Endothelial cell of hepatic sinusoid (primary cell): ENCODE data around the gene MUC13.

Experiments
- in situ Hi-C: cut with HindIII; loops from 2 replicates; pipeline ENCODE4 v1.10.0; 2017; ENCODE audit warnings: low sequenced_read_pairs

MUC13 gene

GRCh38 chr3:124904835-124905492, 29.6 kb downstream of the MUC13 start:
- in situ Hi-C loops: no loop called here

GRCh38 chr3:124903896-124904834, 30.4 kb downstream of the MUC13 start:
- in situ Hi-C loops: no loop called here

DNA sequence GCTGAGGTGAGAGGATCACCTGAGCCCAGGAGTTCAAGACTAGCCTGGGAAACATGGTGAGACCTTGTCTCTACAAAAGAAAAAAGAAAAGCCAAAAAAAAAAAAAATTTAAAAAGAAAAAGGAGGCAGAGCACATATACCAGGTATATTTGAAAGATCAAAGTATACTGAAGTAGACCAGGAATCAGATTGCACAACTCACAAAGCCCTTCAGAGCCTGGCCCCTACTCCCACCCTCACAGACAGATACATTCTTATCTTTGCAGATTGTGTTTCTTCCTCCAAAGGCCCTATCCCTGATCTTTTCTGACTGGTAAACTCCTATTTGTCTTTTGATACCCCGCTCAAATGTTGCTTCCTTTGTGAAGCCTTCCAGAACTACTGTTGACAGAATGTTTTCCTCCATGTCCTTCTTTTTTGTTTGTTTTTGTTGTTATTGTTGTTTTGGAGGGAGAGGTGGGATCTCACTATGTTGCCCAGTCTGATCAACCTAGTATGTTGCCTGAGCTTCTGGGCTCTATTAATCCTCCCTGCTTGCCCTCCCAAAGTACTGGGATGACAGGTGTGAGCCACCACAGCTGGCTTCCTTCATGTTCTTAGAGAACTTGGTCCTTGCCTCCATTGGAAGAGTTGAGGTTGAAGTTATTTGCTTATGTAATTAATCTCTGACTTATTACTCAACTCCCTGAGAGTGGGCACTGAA, 37.6 kb downstream of the MUC13 start:
- in situ Hi-C loops: no loop called here

DNA sequence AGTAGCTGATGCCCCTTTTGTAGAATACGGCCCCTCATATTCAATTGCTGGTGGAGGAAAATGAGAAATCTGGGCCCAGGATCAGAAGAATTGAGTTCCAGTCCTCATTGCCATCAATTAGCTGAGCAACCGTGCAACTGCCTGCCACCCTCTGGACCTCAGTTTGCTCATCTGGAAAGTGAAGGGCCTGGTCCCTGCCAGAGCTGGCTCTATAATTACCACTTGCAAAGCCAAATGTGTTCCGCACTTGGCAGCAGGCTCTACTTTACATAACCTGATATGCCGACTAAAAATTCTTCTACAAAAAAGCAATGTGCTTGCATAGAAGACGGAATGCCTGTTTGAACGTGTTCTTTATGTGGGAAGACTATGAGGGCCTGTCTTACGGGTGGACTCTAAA, 38.8 kb downstream of the MUC13 start:
- in situ Hi-C loops: no loop called here

DNA sequence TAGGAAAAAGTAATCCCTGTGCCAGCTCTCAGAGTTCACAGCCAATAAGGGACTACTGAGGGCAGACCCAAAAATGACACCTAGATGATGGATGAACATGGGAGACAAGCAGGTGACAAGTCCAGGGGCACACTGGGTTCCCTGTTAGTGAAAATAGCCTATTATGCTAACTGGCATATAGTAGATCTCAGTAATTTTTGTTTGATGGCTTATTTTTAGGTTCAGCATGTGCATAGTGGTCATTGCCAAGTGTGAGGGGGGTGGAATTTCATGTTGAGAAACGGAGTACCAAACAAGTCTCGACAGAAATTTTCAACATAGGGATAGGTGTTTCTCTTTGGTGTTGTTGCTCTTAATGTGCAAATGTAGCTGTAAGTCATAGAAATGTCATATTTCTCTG, 41.0 kb downstream of the MUC13 start:
- in situ Hi-C loops: no loop called here

DNA sequence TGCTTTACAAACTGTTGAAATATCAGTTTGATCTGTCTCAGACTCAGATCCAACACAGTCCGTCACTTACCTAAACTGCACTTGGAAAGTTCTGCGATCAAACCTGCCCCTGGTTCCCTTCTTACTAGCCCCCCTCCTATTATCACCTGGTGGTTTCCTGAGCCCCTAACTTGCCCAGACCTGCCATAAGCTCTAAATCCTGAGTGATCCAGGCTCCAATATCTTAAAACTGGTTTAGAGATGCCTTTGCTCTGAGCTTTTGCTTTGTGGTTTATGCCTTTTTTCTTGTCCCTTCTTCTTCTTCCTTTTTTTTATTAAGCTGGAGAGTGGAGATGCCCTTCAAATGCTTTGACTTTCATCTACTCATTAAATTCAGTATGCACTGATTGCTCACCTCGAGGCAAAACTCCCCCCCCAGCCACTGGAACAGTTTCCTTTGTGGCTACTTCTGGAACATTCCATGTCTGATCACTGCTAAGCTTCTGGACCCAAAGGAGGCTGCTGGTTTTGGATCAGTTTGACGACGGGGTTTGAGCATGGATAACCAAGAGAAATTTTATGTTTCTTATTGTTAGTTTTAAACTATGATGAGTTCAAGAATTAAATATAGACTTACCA, 43.9 kb downstream of the MUC13 start:
- in situ Hi-C loops: no loop called here

GRCh38 chr3:124888482-124889441, 45.8 kb downstream of the MUC13 start:
- in situ Hi-C loops: no loop called here

- in situ Hi-C loops: no loop called here
These were observed 46.6 kb downstream of the MUC13 start for GRCh38 chr3:124887932-124888298.

GRCh38 chr3:124887177-124887931, 47.2 kb downstream of the MUC13 start, which contains the start of gene ITGB5:
Gene ITGB5, minus strand, starts transcription at chr3:124887365. Its CDS starts 365 bp downstream, at chr3:124887000.
- in situ Hi-C loops: no loop called here

GRCh38 chr3:124886168-124887056, 48.1 kb downstream of the MUC13 start:
- in situ Hi-C loops: no loop called here

- in situ Hi-C loops: no loop called here
These were observed 48.9 kb downstream of the MUC13 start for GRCh38 chr3:124885466-124886167.

DNA sequence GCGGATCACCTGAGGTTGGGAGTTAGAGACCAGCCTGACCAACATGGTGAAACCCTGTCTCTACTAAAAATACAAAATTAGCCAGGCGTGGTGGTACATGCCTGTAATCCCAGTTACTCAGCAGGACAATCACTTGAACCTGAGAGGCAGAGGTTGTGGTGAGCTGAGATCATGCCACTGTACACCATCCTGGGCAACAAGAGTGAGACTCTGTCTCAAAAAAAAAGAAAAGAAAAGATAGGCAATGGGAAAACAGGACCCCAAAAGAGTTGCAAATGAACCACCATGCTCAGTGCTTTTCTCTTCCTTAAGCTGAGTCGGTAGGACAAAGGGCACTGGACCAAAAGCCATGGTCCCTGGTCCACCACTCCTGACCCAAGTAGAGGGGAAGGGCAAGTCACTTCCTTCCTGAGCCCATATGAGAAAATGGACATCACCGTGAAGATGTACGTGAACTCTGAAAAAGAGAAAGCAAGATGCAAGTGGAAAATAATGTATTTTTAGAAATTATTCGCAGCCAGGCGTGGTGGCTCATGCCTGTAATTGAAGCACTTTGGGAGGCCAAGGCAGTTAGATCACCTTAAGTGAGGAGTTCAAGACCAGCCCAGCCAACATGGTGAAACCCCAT, 50.0 kb downstream of the MUC13 start:
- in situ Hi-C loops: no loop called here

DNA sequence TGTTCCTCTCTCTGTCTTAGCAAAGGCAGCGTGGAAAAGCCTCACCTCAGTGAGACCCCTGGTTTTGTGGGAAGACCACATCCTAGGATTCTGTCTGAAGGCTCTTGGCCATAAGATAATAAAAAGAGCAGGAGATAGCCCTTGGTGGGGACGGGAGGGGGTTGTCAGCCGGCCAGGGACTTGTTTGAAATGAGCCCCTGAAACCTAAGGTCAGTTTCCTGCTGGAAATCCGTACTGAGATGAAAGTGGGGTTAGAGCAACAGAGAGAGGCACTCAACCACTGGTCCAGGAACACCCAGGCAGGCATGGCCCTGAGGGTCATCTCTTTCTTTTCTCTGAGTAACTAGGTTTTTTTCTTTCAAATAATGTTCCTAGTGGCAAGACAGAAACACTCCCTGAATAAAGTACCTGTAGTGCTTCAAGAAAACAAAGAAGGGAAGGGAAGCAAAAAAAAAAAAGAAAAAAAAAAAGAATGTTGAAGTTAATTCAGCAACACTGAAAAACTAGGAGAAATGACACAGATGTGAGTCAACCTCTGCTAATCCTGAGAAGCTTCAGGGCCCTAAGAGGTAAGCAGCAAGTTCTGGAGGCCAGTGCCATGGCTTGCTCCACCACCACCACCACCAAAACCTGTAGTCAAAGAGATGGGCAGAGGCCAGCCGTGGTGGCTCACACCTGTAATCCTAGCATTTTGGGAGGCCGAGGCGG, 50.6 kb downstream of the MUC13 start:
- in situ Hi-C loops: no loop called here

DNA sequence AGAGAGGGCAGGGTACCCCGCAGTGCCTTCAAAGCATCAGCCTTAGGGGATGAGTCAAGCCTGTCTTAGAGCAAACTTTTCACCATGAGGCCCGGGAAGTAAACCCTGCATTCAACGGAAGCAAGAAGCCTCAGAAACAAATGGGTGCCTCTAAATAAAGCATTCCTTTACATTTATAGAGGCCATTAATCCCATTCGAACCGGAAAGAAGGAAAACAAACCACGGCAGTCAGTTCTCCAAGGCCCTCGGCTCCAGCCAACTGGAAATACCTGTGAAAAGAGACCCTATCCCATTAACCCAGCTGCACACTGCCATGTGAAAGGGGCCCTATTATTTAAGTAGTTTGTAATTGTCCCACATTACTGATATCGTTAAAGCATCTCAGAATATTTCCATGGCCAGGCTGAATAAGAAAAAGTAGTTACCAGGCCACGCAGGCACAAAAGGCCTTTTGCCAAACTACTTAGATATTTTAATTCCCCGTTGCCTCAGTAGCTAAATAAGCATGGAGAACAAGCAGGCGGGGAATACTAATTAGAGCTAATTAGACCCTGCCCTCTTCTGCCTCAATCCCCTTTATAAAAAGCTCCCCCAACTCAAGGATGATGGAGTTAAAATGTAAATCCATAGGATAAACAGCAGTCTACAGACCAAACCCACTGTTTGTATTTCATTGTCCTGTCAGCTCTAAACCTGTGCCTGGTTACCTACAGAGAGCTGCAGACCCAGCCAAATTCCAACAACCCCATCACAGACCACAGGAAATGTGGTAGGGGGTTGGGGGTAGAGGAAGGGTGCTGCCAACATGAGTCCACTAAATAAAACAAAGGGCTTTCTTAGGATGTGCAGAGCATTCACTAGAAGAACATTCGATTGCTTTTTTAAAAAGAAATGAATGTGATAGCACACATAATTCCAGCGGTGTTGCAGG, 51.5 kb downstream of the MUC13 start:
- in situ Hi-C loops: no loop called here

GRCh38 chr3:124881976-124882697, 52.4 kb downstream of the MUC13 start:
- in situ Hi-C loops: no loop called here
